PC-3 (cell line): ENCODE results near the gene CCDC14.
"Not testable (repeated sequence)": the region's sequence is repeated elsewhere in the genome, so short reads cannot be mapped to it uniquely, and the experiment has no call there.

Source experiments
- CTCF ChIP-seq: fragments of 300-600 bp; sonication (generic); conservative IDR thresholded peaks from 2 replicates; pipeline ENCODE4 v1.5.1; 2017; ENCODE audit warnings: antibody characterized with exemption, low read depth, mild to moderate bottlenecking, low read length
- EZH2 ChIP-seq: fragments of 300-600 bp; sonication (generic); IDR thresholded peaks from one replicate; pipeline ENCODE4 v1.6.1; 2017; ENCODE audit warnings: antibody characterized with exemption, mild to moderate bottlenecking, low read length; ENCODE audit not compliant: unreplicated experiment
- EZH2phosphoT487 ChIP-seq: fragments of 300-600 bp; sonication (generic); IDR thresholded peaks from 2 replicates; pipeline ENCODE4 v1.6.1; 2018; ENCODE audit warnings: mild to moderate bottlenecking, antibody characterized with exemption, low read length, borderline replicate concordance

- TF ChIP-seq EZH2, EZH2phosphoT487: not testable (repeated sequence)
- peak; percentile 73 for TF ChIP-seq CTCF
Measured at GRCh38 chr3:123979525-123980501, 18.8 kb upstream of the CCDC14 start.
